B cell (primary cell): ENCODE data around the gene TEX52. TPM values are rescaled to one million over a fixed set of nuclear protein-coding genes. Genes with fewer than 3 reads are reported as not detected.

ENCODE experiments used
- ATAC-seq: fragments of 200-7000 bp; cut with Tn5 transposase; one replicate; pipeline ENCODE4 v1.10.0; 2021; ENCODE audit warnings: low read depth, mild to moderate bottlenecking, moderate number of reproducible peaks, moderate library complexity
- CTCF ChIA-PET: fragments of 350-600 bp; sonication (Branson Sonifier 250); formaldehyde crosslinking; loops from one replicate; lab custom pipeline; 2021; ENCODE audit warnings: antibody characterized with exemption, inconsistent platforms; lab: Charles Lee
- POLR2A ChIA-PET: fragments of 350-600 bp; sonication (Branson Sonifier 250); formaldehyde crosslinking; loops from one replicate; lab custom pipeline; 2021; ENCODE audit warnings: antibody characterized with exemption; lab: Charles Lee
- DNase-seq: peaks from one replicate; pipeline ENCODE4 v3.0.0; 2013
- H2AFZ ChIP-seq: 2 replicates; pipeline ENCODE4 v1.6.1; 2012; ENCODE audit warnings: mild to moderate bottlenecking, low read depth, low read length; ENCODE audit not compliant: insufficient read depth, poor library complexity, severe bottlenecking
- H3K27ac ChIP-seq, 2 donors: 1 replicate in 1 of 2; 2 replicates in 1 of 2; pipeline ENCODE4 v1.5.1; 2012 to 2013; ENCODE audit warnings: low read length in 2 of 2, mild to moderate bottlenecking in 2 of 2, moderate library complexity in 1 of 2
- H3K27me3 ChIP-seq, 4 experiments: fragments of 200-600 bp in 1 of 4; sonication (generic) in 1 of 4; replicated peaks in 1 of 4; 1 replicate in 2 of 4; 2 replicates in 2 of 4; pipeline versions ENCODE4 v1.6.1 to v1.7.0; 2013 to 2016; ENCODE audit warnings: low read length in 3 of 4, mild to moderate bottlenecking in 2 of 4, mixed read lengths in 1 of 4, moderate library complexity in 1 of 4; ENCODE audit not compliant: insufficient read depth in 4 of 4, control insufficient read depth in 3 of 4; ENCODE audit errors: control extremely low read depth in 1 of 4
- H3K36me3 ChIP-seq, 2 experiments: replicated peaks in 1 of 2; 1 replicate in 1 of 2; 2 replicates in 1 of 2; pipeline versions ENCODE4 v1.6.1 to v1.7.1; 2013; ENCODE audit warnings: low read length in 1 of 2; ENCODE audit not compliant: insufficient read depth in 2 of 2, control insufficient read depth in 1 of 2; ENCODE audit errors: control extremely low read depth in 1 of 2, extremely low read depth in 1 of 2
- H3K4me1 ChIP-seq, 2 donors: fragments of 200-600 bp in 1 of 2; sonication (generic) in 1 of 2; 1 replicate in 1 of 2; 2 replicates in 1 of 2; pipeline versions ENCODE4 v1.5.1 to v1.6.1; 2013 to 2017; ENCODE audit warnings: low read length in 2 of 2; ENCODE audit not compliant: control insufficient read depth in 2 of 2, insufficient read depth in 2 of 2
- H3K4me2 ChIP-seq: replicated peaks from 2 replicates; pipeline ENCODE3; 2012; ENCODE audit warnings: mild to moderate bottlenecking, low read depth, low read length; ENCODE audit not compliant: poor library complexity, severe bottlenecking
- H3K4me3 ChIP-seq, 5 experiments: fragments of 200-600 bp in 1 of 5; sonication (generic) in 1 of 5; 1 replicate in 3 of 5; 2 replicates in 2 of 5; pipeline versions ENCODE4 v1.5.1 to v1.7.0; 2011 to 2016; ENCODE audit warnings: low read length in 4 of 5, mild to moderate bottlenecking in 4 of 5, low read depth in 2 of 5, control low read depth in 1 of 5, moderate library complexity in 1 of 5; ENCODE audit not compliant: insufficient read depth in 1 of 5; ENCODE audit errors: control extremely low read depth in 1 of 5, extremely low read depth in 1 of 5
- H3K79me2 ChIP-seq: fragments of 200-600 bp; sonication (generic); one replicate; pipeline ENCODE4 v1.6.0; 2016; ENCODE audit warnings: low read length; ENCODE audit not compliant: control insufficient read depth, insufficient read depth
- H3K9ac ChIP-seq: fragments of 200-600 bp; sonication (generic); 2 replicates; pipeline ENCODE4 v1.6.1; 2017; ENCODE audit warnings: mild to moderate bottlenecking, low read length, moderate library complexity
- H3K9me3 ChIP-seq, 3 donors: one replicate each; pipeline versions ENCODE4 v1.6.1 to v1.7.1; 2013; ENCODE audit warnings: low read length in 2 of 3; ENCODE audit not compliant: control insufficient read depth in 2 of 3, insufficient read depth in 1 of 3; ENCODE audit errors: control extremely low read depth in 1 of 3
- H4K20me1 ChIP-seq: 2 replicates; pipeline ENCODE4 v1.6.0; 2012; ENCODE audit warnings: mild to moderate bottlenecking, low read length; ENCODE audit not compliant: insufficient read depth, control insufficient read depth, poor library complexity, severe bottlenecking
- H3K27ac Mint-ChIP-seq: one replicate; pipeline ENCODE4 v1.8.0; 2021; ENCODE audit warnings: mixed read lengths
- H3K27me3 Mint-ChIP-seq: one replicate; pipeline ENCODE4 v1.8.0; 2021; ENCODE audit warnings: mixed read lengths
- H3K4me1 Mint-ChIP-seq: one replicate; pipeline ENCODE4 v1.8.0; 2021; ENCODE audit warnings: mixed read lengths
- H3K4me3 Mint-ChIP-seq: one replicate; pipeline ENCODE4 v1.8.0; 2021; ENCODE audit warnings: mixed read lengths
- H3K9me3 Mint-ChIP-seq: one replicate; pipeline ENCODE4 v1.8.0; 2022; ENCODE audit warnings: mixed read lengths; ENCODE audit not compliant: insufficient read depth
- EZH2 ChIP-seq: IDR thresholded peaks from 2 replicates; pipeline ENCODE4 v1.6.1; 2012; ENCODE audit warnings: borderline replicate concordance, low read depth, mild to moderate bottlenecking, moderate library complexity, low read length; ENCODE audit not compliant: insufficient read depth, poor library complexity, severe bottlenecking
- WGBS: methylation state at CpG from one replicate; pipeline ENCODE4 v1.1.5; 2013; ENCODE audit warnings: missing lambda C conversion rate; ENCODE audit not compliant: insufficient coverage; 5-methylcytosine and 5-hydroxymethylcytosine counted together
- intact Hi-C: fragments of 100-400 bp; cut with micrococcal nuclease; formaldehyde crosslinking; loops from one replicate; pipeline ENCODE4 v1.10.0; 2022
- polyA plus RNA-seq: library from polyadenylated mRNA; depleted of rRNA; stranded (reverse); fragments of >200 nt; gene quantifications from 2 replicates; pipeline ENCODE4 v1.2.3, GENCODE V29; 2012
- total RNA-seq, 2 donors: library from RNA; stranded (reverse); fragments of 120-200 nt in 1 of 2; gene quantifications; 1 replicate in 1 of 2; 2 replicates in 1 of 2; pipeline versions ENCODE4 v1.2.3 to v1.2.4, GENCODE V29; 2013 to 2022
- TF ChIP-seq, protein P1 (sequence below): fragments of 200-600 bp; IDR thresholded peaks from one replicate; pipeline ENCODE4 v1.8.0; 2022; ENCODE audit warnings: antibody characterized with exemption, mild to moderate bottlenecking

Gene TEX52
- total and polyA plus RNA-seq, 2 donors (not counting 1 experiment from before 2014, with no cell fraction given), result not detected

DNA sequence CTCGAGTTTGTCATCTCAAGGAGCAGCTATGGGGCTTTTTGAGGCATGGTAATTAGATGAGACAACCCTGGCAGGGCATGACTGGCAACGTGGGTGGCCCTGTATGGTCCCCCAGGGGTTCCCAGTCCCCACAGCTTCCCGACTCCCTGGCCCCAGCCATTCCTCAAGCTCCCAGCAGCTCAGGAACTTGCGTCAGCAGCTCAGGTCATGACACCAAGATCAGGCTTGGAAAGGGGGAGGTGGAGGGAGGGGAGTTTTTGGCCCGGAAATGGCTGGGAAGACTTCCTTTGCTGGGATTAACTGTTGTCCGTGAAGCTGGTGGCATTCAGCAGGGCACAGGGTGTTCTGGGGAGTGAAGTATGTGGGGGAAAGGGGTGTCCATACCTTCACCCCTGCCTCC is 11.6 kb downstream of the TEX52 start:
- Mint-ChIP-seq H3K4me3 (no peak overlapping the region), H3K9me3 (no peaks in the 10 kb centered on the region), H3K4me1 (no peaks in the 10 kb centered on the region), H3K27me3 (no peaks in the 10 kb centered on the region), H3K27ac (no peak overlapping the region)
- no peak overlapping the region for H3K9ac ChIP-seq
- no peak for ATAC-seq
- intact Hi-C loops, result no loop called here
- H3K27me3 ChIP-seq, result no peaks in the 10 kb centered on the region
- H3K36me3 ChIP-seq, result peaks cover 0 to 23% of the 10 kb centered on the region in 2 experiments
- H2AFZ ChIP-seq, result no peak overlapping the region
- H3K4me3 ChIP-seq, result no peak overlapping the region
- H3K9me3 ChIP-seq, result no peaks in the 10 kb centered on the region
- H3K79me2 ChIP-seq, result no peaks in the 10 kb centered on the region
- ChIA-PET CTCF (interaction anchor here (1.0 to 2.1 kb wide), 8 partner anchors 9 to 430 kb away, joined by 3 to 8 read pairs (median 4); no protein-coding TSS in a partner anchor), POLR2A (no interaction called here)
- 90% methylated on average over 2 of the region's 6 CpGs for WGBS
- no peaks in the 10 kb centered on the region for H4K20me1 ChIP-seq
- TF ChIP-seq EZH2, result no peak
- TF ChIP-seq, protein P1, sequence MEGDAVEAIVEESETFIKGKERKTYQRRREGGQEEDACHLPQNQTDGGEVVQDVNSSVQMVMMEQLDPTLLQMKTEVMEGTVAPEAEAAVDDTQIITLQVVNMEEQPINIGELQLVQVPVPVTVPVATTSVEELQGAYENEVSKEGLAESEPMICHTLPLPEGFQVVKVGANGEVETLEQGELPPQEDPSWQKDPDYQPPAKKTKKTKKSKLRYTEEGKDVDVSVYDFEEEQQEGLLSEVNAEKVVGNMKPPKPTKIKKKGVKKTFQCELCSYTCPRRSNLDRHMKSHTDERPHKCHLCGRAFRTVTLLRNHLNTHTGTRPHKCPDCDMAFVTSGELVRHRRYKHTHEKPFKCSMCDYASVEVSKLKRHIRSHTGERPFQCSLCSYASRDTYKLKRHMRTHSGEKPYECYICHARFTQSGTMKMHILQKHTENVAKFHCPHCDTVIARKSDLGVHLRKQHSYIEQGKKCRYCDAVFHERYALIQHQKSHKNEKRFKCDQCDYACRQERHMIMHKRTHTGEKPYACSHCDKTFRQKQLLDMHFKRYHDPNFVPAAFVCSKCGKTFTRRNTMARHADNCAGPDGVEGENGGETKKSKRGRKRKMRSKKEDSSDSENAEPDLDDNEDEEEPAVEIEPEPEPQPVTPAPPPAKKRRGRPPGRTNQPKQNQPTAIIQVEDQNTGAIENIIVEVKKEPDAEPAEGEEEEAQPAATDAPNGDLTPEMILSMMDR, result no peak
- H3K4me2 ChIP-seq, result no peak overlapping the region
- no peak overlapping the region for H3K27ac ChIP-seq
- DNase-seq, result no peak
- H3K4me1 ChIP-seq, result no peaks in the 10 kb centered on the region

DNA sequence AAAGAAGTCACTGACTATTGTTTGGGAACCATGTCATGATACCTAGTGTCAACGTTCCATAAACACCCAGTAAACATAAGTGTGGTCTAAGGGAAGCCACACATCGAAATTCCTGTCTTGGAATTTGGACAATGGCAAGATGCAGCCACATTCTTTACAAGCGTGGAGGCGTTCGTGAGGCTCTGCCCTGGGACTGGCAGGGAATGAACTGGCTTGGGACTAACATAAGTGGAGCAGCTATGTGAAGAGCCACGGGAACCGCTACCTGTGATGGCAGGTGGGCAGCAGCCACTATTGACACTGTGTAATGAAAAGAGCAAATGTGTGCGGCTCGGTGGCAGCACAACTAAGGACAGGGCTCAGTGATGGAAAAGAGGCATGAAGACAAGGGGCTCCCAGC is 12.1 kb downstream of the TEX52 start:
- H3K4me1 ChIP-seq, result no peaks in the 10 kb centered on the region
- peaks cover 0 to 23% of the 10 kb centered on the region in 2 experiments for H3K36me3 ChIP-seq
- H3K79me2 ChIP-seq, result no peaks in the 10 kb centered on the region
- H2AFZ ChIP-seq, result no peak overlapping the region
- Mint-ChIP-seq H3K9me3 (no peaks in the 10 kb centered on the region), H3K4me3 (no peak overlapping the region), H3K27ac (peak overlapping the region; percentile 22), H3K27me3 (no peaks in the 10 kb centered on the region), H3K4me1 (no peaks in the 10 kb centered on the region)
- H4K20me1 ChIP-seq, result no peaks in the 10 kb centered on the region
- DNase-seq, result no peak
- POLR2A ChIA-PET, result no interaction called here
- intact Hi-C loops, result no loop called here
- H3K27me3 ChIP-seq, result no peaks in the 10 kb centered on the region
- H3K9me3 ChIP-seq, result no peaks in the 10 kb centered on the region
- no peak overlapping the region for H3K4me2 ChIP-seq
- H3K27ac ChIP-seq, result no peak overlapping the region
- no peak overlapping the region for H3K9ac ChIP-seq
- CTCF ChIA-PET, result interaction anchor here (1.3 to 2.1 kb wide), 5 partner anchors 10 to 431 kb away, joined by 3 to 8 read pairs (median 5); no protein-coding TSS in a partner anchor
- ATAC-seq, result no peak
- no peak overlapping the region for H3K4me3 ChIP-seq
- WGBS, result 94% methylated on average over 7 of the region's 9 CpGs
- TF ChIP-seq, protein P1, result no peak
- TF ChIP-seq EZH2, result no peak
